Pons (tissue), 1 donor: ENCODE data around the gene MFN2.
"Not testable (repeated sequence)": the region's sequence is repeated elsewhere in the genome, so short reads cannot be mapped to it uniquely, and the experiment has no call there.

Experiments used
- DNase-seq: peaks from one replicate; pipeline ENCODE4 v3.0.0-alpha.2; 2016; ENCODE audit warnings: low spot score

MFN2 gene

GRCh38 chr1:11998636-11999035 lies 18.4 kb downstream of the MFN2 start:
- no peak for DNase-seq

DNA sequence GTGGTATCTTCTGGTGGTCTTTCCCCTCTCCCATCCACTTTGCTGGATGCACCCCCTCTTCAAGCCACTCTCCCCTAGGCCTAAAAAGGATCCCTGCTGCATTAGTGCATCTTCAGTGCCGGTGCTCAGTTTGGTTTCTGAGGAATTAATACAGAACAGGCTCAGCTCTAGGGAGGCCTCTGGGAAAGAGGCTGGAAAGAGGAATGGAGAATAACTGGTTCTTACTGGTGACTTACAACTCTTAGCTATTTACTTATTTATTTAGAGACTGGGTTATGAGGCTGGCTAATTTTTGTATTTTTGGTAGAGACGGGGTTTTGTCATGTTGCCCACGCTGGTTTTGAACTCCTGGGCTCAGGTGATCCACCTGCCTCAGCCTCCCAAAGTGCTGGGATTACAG lies 19.0 kb downstream of the MFN2 start:
- DNase-seq = no peak

- DNase-seq = no peak
These were observed 21.1 kb downstream of the MFN2 start for GRCh38 chr1:12001249-12001917.

DNA sequence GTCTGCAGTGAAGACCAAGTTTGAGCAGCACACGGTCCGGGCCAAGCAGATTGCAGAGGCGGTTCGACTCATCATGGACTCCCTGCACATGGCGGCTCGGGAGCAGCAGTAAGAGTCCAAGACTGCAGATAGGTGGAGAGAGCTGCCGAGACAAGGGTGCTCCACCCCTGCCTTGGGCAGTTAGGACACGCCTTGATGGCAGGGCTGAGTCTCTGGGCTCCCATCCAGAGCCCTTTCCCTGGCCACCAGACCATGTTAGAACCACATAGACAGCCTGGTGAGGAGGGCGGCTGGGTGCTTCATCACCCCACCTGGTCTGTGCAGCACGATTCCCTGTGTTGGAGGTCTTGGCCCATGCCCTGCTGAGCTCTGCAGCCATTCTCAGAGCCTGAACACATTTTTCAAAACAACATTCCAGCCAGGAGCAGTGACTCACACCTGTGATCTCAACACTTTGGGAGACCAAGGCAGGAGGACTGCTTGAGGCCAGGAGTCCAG lies 21.8 kb downstream of the MFN2 start:
- no peak for DNase-seq

DNA sequence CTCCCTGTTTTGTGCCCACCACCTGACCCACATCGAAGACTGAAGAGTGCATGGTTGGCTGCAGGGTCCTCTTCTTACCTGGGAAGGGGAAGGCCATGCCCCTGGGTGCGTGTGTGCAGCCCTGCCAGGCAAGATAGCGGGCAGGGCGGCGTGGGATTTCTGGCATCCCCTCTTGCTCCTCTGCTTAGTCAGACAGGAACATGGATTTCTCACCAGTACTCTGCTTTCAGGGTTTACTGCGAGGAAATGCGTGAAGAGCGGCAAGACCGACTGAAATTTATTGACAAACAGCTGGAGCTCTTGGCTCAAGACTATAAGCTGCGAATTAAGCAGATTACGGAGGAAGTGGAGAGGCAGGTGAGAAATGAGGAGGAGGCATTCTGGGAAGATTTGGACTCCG lies 23.5 kb downstream of the MFN2 start:
- no peak for DNase-seq

DNA sequence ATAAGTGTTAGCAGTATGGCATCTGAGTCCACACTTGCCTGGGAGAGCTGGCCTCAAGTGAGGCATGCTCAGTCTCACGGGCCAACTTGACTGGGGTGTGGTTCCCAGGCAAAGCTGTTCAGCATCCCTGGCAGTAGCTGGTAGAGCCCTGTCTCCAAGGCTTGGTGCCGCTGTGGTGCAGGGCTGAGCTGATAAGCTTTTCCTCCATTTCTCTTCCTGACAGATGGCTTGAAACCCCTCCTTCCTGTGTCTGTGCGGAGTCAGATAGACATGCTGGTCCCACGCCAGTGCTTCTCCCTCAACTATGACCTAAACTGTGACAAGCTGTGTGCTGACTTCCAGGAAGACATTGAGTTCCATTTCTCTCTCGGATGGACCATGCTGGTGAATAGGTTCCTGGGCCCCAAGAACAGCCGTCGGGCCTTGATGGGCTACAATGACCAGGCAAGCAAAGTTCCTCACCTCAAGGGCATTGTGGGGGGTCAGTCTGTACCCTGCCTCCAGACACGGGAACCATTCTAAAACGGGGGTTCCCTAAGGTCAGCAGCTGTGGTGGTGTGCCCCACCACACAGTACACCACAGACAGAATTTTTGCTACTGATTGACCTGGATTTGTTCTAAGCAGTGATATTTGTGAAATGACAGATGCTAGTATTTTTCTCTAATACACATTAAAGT lies 25.4 kb downstream of the MFN2 start:
- DNase-seq = no peak

DNA sequence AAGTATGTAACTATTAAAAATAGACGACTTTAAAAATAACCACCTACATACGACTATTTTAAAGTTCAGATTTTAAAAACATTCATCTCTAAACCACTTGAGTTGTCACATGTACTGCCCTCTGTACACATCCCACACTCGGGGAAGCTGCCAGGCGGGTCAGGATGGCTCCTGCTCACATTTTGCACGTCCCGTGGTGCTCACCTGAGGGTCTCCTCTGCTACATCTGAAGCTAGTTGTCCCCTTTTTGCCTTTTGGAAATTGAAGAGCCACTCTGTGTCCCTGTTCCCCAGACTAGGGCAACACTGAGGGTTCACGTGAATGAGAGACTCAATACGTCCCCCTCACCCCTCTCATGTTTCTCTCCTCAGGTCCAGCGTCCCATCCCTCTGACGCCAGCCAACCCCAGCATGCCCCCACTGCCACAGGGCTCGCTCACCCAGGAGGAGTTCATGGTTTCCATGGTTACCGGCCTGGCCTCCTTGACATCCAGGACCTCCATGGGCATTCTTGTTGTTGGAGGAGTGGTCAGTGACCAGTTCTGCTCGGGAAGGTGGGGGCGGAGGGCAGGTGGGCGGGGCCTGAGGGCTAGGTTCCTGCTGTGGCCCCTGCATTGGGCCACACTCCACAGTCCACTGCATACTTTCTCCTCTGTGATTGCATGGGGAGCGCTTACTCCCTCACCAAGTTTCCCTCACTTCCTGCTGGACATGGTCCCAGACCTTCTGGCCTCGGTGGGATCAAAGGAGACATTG lies 26.1 kb downstream of the MFN2 start:
- no peak for DNase-seq

- no peak for DNase-seq
These were observed 27.0 kb downstream of the MFN2 start for GRCh38 chr1:12007204-12007603.

GRCh38 chr1:12008355-12008754 lies 28.1 kb downstream of the MFN2 start:
- not testable (repeated sequence) for DNase-seq

DNA sequence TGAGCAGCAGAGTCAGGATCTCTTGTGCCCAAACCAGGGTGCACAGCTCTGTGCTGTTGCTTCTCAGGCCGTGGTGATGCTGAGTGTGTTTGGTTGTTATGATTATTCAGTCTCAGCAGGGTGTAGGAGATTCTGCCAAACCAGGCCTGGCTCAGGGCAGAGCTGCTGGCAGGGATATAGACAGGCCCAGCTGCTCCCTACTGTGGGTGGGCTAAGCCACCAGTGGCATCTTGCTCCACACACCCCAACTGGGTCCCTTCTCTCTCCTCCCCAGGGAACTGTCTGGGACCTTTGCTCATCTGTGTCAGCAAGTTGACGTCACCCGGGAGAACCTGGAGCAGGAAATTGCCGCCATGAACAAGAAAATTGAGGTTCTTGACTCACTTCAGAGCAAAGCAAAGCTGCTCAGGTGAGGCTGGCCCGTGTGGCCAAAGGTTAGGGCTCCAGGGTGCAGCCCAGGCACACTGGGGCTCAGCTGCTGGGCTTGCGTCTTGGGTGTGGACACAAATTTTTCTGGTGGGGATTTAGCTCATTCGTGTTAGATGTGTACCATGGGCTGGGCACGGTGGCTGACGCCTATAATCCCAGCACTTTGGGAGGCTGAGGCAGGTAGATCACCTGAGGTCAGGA lies 29.2 kb downstream of the MFN2 start:
- DNase-seq = no peak

GRCh38 chr1:12010746-12011570 lies 30.7 kb downstream of the MFN2 start:
- no peak for DNase-seq

DNA sequence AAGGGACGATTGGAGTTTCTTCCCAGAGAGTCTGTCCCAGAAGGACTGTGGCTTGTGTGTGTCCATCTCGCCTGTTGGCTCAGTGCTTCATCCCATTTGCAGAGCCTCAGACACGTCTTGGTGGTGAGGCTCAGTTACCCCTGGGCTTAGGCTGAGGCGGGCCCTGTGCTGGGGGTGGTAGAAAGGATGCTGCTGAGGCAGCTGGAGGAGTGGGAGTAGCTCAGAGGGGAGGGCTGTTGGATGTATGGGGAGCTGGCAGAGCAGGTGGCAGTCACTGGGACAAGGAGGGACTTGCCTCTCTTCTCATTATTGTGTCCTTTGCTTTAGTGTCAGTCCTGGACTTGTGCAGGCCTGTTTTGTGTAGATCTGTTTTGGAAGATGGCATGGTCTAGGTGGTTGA lies 31.8 kb downstream of the MFN2 start:
- no peak for DNase-seq

DNA sequence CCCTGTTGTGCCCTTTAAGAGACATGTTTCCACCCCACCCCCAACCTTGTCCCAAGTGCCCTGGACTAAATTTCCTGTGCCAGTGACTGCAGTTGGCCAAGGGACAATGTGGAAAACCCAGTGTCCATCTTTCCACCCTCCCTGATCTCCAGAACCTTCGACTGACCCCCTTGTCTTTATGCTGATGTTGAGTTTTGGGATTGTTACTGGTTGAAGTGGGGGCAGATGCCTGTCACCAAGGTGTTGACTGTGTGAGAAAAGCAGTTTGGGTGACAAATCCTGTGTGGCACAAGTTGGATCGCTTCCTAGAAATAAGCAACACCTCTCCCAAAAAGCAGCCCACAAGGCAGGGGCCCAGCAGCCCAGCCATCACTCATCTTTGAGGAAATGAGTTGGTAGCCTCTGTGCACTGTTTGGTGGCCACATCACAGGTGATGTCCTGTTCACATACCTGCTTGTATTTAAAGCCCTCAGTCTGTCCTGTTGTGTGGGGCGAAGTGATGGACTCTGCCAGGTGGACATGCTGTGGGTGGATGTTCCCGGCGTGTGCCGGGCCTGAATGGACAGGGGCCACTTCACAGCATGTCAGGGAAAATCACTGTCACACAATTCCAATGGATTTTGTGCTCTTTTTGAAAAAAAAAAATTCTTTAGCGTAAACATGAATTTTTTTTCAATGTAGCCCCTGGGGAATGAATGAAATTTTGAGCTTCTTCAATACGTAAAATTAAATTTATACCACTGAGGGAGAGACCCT lies 32.5 kb downstream of the MFN2 start:
- no peak for DNase-seq

- DNase-seq = no peak
These were observed 34.1 kb downstream of the MFN2 start for GRCh38 chr1:12014141-12014991.

GRCh38 chr1:12015001-12015491 lies 34.8 kb downstream of the MFN2 start:
- no peak for DNase-seq

GRCh38 chr1:12015499-12015898 lies 35.3 kb downstream of the MFN2 start:
- no peak for DNase-seq

GRCh38 chr1:12016182-12016581 lies 35.9 kb downstream of the MFN2 start:
- no peak for DNase-seq

GRCh38 chr1:12019858-12020509 lies 39.7 kb downstream of the MFN2 start:
- DNase-seq = peak; percentile 26

DNA sequence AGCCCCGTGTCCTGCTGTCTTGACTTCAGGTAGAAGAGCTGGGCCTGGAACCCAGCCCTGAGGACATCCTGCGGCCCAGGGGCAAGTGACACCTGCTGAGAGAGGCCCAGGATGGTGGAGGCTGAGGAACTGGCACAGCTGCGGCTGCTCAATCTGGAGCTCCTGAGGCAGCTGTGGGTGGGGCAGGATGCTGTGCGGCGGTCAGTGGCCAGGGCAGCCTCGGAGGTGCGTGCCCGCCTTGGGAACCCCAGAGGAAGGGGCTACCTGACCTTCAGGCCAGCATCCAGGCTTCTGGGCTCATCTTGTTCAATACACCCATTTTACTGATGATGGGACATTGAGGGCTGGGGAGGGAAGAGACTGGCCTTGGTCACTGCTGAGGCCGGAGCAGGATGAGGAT lies 41.4 kb downstream of the MFN2 start:
- no peak for DNase-seq
